K562 (cell line): ENCODE data around the gene PRPF18. TPM values are rescaled to one million over a fixed set of nuclear protein-coding genes. Genes with fewer than 3 reads are reported as not detected.

Source experiments
- ATF1 ChIP-seq, 2 experiments: fragments of 450-650 bp in 1 of 2; IDR thresholded peaks; 2 replicates each; pipeline ENCODE4 v1.6.1; 2016; ENCODE audit warnings: missing compliant biosample characterization in 1 of 2, missing genetic modification characterization in 1 of 2
- C11orf30 ChIP-seq: fragments of 450-650 bp; IDR thresholded peaks from 2 replicates; pipeline ENCODE4 v1.6.1; 2016; ENCODE audit warnings: low read depth, mild to moderate bottlenecking
- GMEB1 ChIP-seq: fragments of 250-450 bp; sonication (Bioruptor Pico); IDR thresholded peaks from 2 replicates; pipeline ENCODE4 v1.4.0; 2020; ENCODE audit warnings: mild to moderate bottlenecking
- HCFC1 ChIP-seq: IDR thresholded peaks from 2 replicates; pipeline ENCODE4 v1.6.1; 2012; ENCODE audit warnings: low read depth, low read length, improper control_type of control experiment
- HSF4 ChIP-seq: fragments of 250-450 bp; sonication (Bioruptor Pico); IDR thresholded peaks from 2 replicates; pipeline ENCODE4 v2.1.2; 2022; ENCODE audit warnings: mild to moderate bottlenecking, moderate library complexity, borderline replicate concordance
- PHB ChIP-seq: fragments of 250-450 bp; sonication (Bioruptor Pico); IDR thresholded peaks from 2 replicates; pipeline ENCODE4 v1.5.0; 2021
- RFX1 ChIP-seq: fragments of 450-650 bp; IDR thresholded peaks from 2 replicates; pipeline ENCODE4 v1.6.1; 2016; ENCODE audit warnings: mild to moderate bottlenecking, moderate library complexity
- SMAD4 ChIP-seq: fragments of 250-450 bp; sonication (Bioruptor Pico); conservative IDR thresholded peaks from 2 replicates; pipeline ENCODE4 v1.8.0; 2021; ENCODE audit warnings: inconsistent platforms, mild to moderate bottlenecking, moderate library complexity
- TBP ChIP-seq: optimal IDR thresholded peaks from 2 replicates; pipeline ENCODE3; 2011; ENCODE audit warnings: low read depth, low read length, improper control_type of control experiment
- TFAM ChIP-seq: fragments of 250-450 bp; sonication (Bioruptor Pico); conservative IDR thresholded peaks from 2 replicates; pipeline ENCODE4 v1.5.0; 2021; ENCODE audit warnings: mild to moderate bottlenecking, moderate library complexity
- TFE3 ChIP-seq: fragments of 450-650 bp; formaldehyde crosslinking; IDR thresholded peaks from 2 replicates; pipeline ENCODE4 v1.4.0; 2020; ENCODE audit warnings: mild to moderate bottlenecking, mixed read lengths
- ZBTB9 ChIP-seq: fragments of 450-650 bp; formaldehyde crosslinking; IDR thresholded peaks from 2 replicates; pipeline ENCODE4 v1.4.0; 2020; ENCODE audit warnings: mild to moderate bottlenecking, moderate library complexity
- ZNF263 ChIP-seq: sonication (generic); formaldehyde crosslinking; IDR thresholded peaks from 2 replicates; pipeline ENCODE4 v1.8.0; 2022; ENCODE audit warnings: mild to moderate bottlenecking, missing genetic modification reagents, borderline replicate concordance
- ZNF316 ChIP-seq: fragments of 450-650 bp; IDR thresholded peaks from 2 replicates; pipeline ENCODE4 v1.6.1; 2016
- ZNF407 ChIP-seq: fragments of 450-650 bp; IDR thresholded peaks from 2 replicates; pipeline ENCODE4 v1.6.1; 2016; ENCODE audit warnings: low read depth
- polyA plus RNA-seq, 8 experiments: library from polyadenylated mRNA; depleted of rRNA in 4 of 8; stranded (reverse) in 5 of 8; unstranded in 3 of 8; fragments of >200 nt; fragmentation: Nextera tagmentation in 2 of 8; fragmentation: Illumina TruSeq in 1 of 8; extraction: Ambion mirVana in 2 of 8; extraction: Trizol in 1 of 8; gene quantifications; 2 replicates each; pipeline versions ENCODE4 v1.2.1 to v1.2.3, GENCODE V29; 2011 to 2014; ENCODE audit warnings: inconsistent platforms in 1 of 8, missing spikeins in 1 of 8
- total RNA-seq, 7 experiments: library from RNA; depleted of rRNA in 6 of 7; stranded (reverse); fragments of >200 nt in 6 of 7; fragmentation: Illumina TruSeq in 2 of 7; extraction: Trizol in 2 of 7; gene quantifications; 2 replicates each; pipeline versions ENCODE4 v1.2.1 to v1.2.3, GENCODE V29; 2011 to 2021; ENCODE audit warnings: low replicate concordance in 1 of 7

Gene PRPF18
- total and polyA plus RNA-seq, 9 of the 15 experiments (the other 6 are each of a cell fraction or from before 2014, with no cell fraction given), result 14.0 to 30.6 (median 23.1) TPM

GRCh38 chr10:13674645-13675588, 88.2 kb downstream of the PRPF18 start (continued):
- TF ChIP-seq ZNF407 (no peak), RFX1 (no peak), ZNF316 (peak; percentile 87), HCFC1 (no peak), C11orf30 (peak; percentile 71), TFAM (CRISPR knock-in tag) (no peak), HSF4 (no peak), SMAD4 (no peak), GMEB1 (CRISPR knock-in tag) (no peak), ZNF263 (CRISPR knock-in tag) (no peak), ZBTB9 (no peak), ATF1 (CRISPR knock-in tag; IDR thresholded peaks at IDR 0.05) (no peak), ATF1 (tag; IDR thresholded peaks at IDR 0.05) (0 out of 2 replicates have a peak, but pooled peaks have one; percentile 14), TFE3 (no peak), PHB (CRISPR knock-in tag) (no peak), TBP (no peak)
